Measurements from ENCODE around the gene FAM219B.
"Not testable (repeated sequence)": the region's sequence is repeated elsewhere in the genome, so short reads cannot be mapped to it uniquely, and the experiment has no call there.

FAM219B gene

GRCh38 chr15:74928771-74929198 is 22.1 kb upstream of the FAM219B start:
- Histone ChIP-seq H3K36me3 (peaks cover 76% of the 10 kb centered on the region), H3K27me3 (ENCODE audit: insufficient read depth, low read depth, severe bottlenecking) (no peaks in the 10 kb centered on the region), H3K4me3 (ENCODE audit: low read depth, low read length) (no peak overlapping the region), H3K9me3 (ENCODE audit: severe bottlenecking) (no peaks in the 10 kb centered on the region), H3K27ac (no peak overlapping the region)
- TF ChIP-seq, protein P1, sequence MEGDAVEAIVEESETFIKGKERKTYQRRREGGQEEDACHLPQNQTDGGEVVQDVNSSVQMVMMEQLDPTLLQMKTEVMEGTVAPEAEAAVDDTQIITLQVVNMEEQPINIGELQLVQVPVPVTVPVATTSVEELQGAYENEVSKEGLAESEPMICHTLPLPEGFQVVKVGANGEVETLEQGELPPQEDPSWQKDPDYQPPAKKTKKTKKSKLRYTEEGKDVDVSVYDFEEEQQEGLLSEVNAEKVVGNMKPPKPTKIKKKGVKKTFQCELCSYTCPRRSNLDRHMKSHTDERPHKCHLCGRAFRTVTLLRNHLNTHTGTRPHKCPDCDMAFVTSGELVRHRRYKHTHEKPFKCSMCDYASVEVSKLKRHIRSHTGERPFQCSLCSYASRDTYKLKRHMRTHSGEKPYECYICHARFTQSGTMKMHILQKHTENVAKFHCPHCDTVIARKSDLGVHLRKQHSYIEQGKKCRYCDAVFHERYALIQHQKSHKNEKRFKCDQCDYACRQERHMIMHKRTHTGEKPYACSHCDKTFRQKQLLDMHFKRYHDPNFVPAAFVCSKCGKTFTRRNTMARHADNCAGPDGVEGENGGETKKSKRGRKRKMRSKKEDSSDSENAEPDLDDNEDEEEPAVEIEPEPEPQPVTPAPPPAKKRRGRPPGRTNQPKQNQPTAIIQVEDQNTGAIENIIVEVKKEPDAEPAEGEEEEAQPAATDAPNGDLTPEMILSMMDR (IDR thresholded peaks at IDR 0.05; ENCODE audit: low read depth, low read length), result no peak
- no peak for DNase-seq

- no peak overlapping the region for H3K4me3 ChIP-seq (ENCODE audit: low read depth, low read length)
- peaks cover 90% of the 10 kb centered on the region for H3K36me3 ChIP-seq
- H3K9me3 ChIP-seq (ENCODE audit: severe bottlenecking), result no peaks in the 10 kb centered on the region
- TF ChIP-seq, protein P1 (IDR thresholded peaks at IDR 0.05; ENCODE audit: low read depth, low read length), result no peak
- DNase-seq, result no peak
- no peaks in the 10 kb centered on the region for H3K27me3 ChIP-seq (ENCODE audit: insufficient read depth, low read depth, severe bottlenecking)
- H3K27ac ChIP-seq, result no peak overlapping the region
Observed at GRCh38 chr15:74924525-74924924, 17.9 kb upstream of the FAM219B start.

GRCh38 chr15:74920456-74920855 is 13.8 kb upstream of the FAM219B start:
- TF ChIP-seq, protein P1 (IDR thresholded peaks at IDR 0.05; ENCODE audit: low read depth, low read length), result no peak
- Histone ChIP-seq H3K36me3 (peaks cover 92% of the 10 kb centered on the region), H3K9me3 (ENCODE audit: severe bottlenecking) (no peaks in the 10 kb centered on the region), H3K27me3 (ENCODE audit: insufficient read depth, low read depth, severe bottlenecking) (no peaks in the 10 kb centered on the region), H3K27ac (no peak overlapping the region), H3K4me3 (ENCODE audit: low read depth, low read length) (no peak overlapping the region)
- DNase-seq, result no peak

- TF ChIP-seq, protein P1 (IDR thresholded peaks at IDR 0.05; ENCODE audit: low read depth, low read length), result no peak
- H3K27me3 ChIP-seq (ENCODE audit: insufficient read depth, low read depth, severe bottlenecking), result no peaks in the 10 kb centered on the region
- H3K27ac ChIP-seq, result no peak overlapping the region
Observed at GRCh38 chr15:74917676-74918075, 11.0 kb upstream of the FAM219B start.

GRCh38 chr15:74913799-74914198 is 7.1 kb upstream of the FAM219B start:
- not testable (repeated sequence) for H3K9me3 ChIP-seq (ENCODE audit: severe bottlenecking); H3K27ac ChIP-seq; DNase-seq; H3K27me3 ChIP-seq (ENCODE audit: insufficient read depth, low read depth, severe bottlenecking); H3K4me3 ChIP-seq (ENCODE audit: low read depth, low read length)
- H3K36me3 ChIP-seq, result peaks cover 67% of the 10 kb centered on the region

More at GRCh38 chr15:74917676-74918075, 11.0 kb upstream of the FAM219B start:
- Histone ChIP-seq H3K4me3 (ENCODE audit: low read depth, low read length) (no peak overlapping the region), H3K36me3 (peaks cover 88% of the 10 kb centered on the region), H3K9me3 (ENCODE audit: severe bottlenecking) (no peaks in the 10 kb centered on the region)
- no peak for DNase-seq

DNA sequence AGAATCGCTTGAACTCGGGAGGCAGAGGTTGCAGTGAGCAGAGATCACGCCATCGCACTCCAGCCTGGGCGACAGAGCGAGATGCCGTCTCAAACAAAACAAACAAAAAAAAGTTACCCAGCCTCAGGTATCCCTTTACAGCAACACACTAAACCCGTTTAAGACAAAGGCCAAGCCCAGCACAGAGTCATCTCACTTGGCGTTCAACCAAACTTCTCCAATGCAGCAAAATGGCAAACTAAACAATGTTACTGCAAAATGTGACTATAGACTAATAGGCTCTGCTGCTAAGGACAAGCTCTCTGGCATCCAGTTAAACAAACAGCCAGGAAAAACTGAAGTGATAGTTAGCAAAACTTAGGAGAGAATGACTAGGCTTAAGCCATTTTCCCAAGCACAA is 6.4 kb upstream of the FAM219B start:
- TF ChIP-seq, protein P1 (IDR thresholded peaks at IDR 0.05; ENCODE audit: low read depth, low read length), result no peak
- Histone ChIP-seq H3K9me3 (ENCODE audit: severe bottlenecking) (no peaks in the 10 kb centered on the region), H3K27ac (no peak overlapping the region), H3K27me3 (ENCODE audit: insufficient read depth, low read depth, severe bottlenecking) (no peaks in the 10 kb centered on the region), H3K4me3 (ENCODE audit: low read depth, low read length) (no peak overlapping the region), H3K36me3 (peaks cover 59% of the 10 kb centered on the region)
- no peak for DNase-seq

Measured in WERI-Rb-1 (cell line).